ENCODE measurements around the gene TRAF4. TPM values are rescaled to one million over a fixed set of nuclear protein-coding genes. Genes with fewer than 3 reads are reported as not detected.

TRAF4 gene
- total and polyA plus RNA-seq, 7 donors: 1.4 to 6.7 (median 2.2) TPM

DNA sequence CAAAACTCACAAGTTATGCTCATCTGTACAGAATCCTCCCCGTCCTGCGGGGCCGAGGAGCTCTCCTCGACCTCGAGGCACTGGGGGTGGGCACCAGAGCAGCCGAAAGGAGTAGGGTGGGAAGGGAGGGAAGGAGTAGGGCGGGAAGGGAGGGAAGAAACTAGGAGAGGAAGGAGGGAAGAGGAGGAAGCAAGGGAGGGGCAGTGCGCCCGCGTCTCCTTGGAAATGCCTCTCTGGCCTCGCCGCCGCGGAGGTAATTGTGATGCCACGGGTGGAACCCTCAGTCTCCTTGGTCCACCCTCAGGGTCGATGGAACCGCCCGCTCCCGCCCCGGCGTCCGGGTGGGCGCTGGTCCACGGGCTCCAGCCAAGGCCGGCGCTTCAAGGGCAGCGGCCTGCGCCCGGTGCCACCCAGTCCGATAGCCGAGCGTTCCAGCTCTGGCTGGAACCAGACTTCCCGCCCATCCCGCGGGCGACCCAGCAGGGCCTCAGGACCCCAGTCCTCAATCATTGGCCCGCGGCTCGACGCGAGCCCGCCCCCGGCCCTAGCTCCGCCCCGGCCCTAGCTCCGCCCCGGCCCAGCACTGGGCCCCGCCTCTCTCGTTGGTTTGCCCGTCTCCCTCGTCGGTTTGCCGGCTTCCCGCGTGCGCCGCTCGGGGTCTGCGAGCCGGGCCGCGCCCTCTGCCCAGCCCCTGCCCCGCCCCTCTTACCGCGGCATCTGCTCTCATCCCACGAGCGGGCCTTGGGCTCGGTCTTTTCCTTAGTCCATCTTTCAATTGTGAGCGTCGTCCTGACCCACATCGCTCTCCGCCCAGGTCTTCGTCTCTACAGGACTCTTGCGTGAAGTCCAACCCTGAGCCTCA, 32.7 kb upstream of the TRAF4 start:
- ATAC-seq (peak; percentile 89 to 92 (median 92)), DNase-seq (peak; percentile 87 to 91)
- Histone ChIP-seq H3K27me3 (ENCODE audit: insufficient read depth in 3 of 3, low read length in 2 of 3) (peaks cover 0 to 2% (median 0%) of the 10 kb centered on the region in 3 donors), H3K4me3 (peak overlapping the region; percentile 85), H3K9me3 (no peaks in the 10 kb centered on the region), H3K36me3 (ENCODE audit: insufficient read depth in 1 of 2, low read depth in 1 of 2) (peaks cover 0 to 10% of the 10 kb centered on the region in 2 donors), H3K27ac (peak overlapping the region; percentile 82), H3K4me1 (peaks cover 5% of the 10 kb centered on the region)
- TF ChIP-seq, protein P1, sequence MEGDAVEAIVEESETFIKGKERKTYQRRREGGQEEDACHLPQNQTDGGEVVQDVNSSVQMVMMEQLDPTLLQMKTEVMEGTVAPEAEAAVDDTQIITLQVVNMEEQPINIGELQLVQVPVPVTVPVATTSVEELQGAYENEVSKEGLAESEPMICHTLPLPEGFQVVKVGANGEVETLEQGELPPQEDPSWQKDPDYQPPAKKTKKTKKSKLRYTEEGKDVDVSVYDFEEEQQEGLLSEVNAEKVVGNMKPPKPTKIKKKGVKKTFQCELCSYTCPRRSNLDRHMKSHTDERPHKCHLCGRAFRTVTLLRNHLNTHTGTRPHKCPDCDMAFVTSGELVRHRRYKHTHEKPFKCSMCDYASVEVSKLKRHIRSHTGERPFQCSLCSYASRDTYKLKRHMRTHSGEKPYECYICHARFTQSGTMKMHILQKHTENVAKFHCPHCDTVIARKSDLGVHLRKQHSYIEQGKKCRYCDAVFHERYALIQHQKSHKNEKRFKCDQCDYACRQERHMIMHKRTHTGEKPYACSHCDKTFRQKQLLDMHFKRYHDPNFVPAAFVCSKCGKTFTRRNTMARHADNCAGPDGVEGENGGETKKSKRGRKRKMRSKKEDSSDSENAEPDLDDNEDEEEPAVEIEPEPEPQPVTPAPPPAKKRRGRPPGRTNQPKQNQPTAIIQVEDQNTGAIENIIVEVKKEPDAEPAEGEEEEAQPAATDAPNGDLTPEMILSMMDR (IDR thresholded peaks at IDR 0.05): no peak
- intact Hi-C loops (cut with DNase I): no loop called here
- WGBS, 3 donors: 1% methylated on average over 27 to 74 of the region's 74 CpGs

DNA sequence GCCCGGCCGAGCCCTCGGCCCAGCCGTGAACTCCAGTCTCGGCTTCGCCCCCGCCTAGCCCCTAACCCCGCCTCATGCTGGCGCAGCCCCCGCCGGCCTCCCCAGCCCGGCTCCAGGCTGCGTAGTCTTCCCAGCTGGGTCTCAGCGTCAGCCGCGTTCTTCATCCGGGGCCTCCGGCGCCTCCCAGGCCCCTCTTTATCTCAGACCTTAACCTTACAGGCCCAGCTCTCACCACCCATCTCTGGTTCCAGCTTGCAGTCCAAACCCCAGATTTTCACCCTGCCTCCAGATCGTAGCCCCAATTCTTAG, 32.1 kb upstream of the TRAF4 start, which contains the start of gene PROCA1:
Gene PROCA1, minus strand, starts transcription at position 166 of the 309 bp plus-strand sequence. CDS start 228 bp downstream, outside the sequence.
- peaks cover 0 to 10% of the 10 kb centered on the region in 2 donors for H3K36me3 ChIP-seq (ENCODE audit: insufficient read depth in 1 of 2, low read depth in 1 of 2)
- peak within 1 kb of the TSS; percentile 82 for H3K27ac ChIP-seq
- TF ChIP-seq, protein P1 (IDR thresholded peaks at IDR 0.05): no peak
- WGBS, 3 donors: 3 to 4% (median 3%) methylated on average over 20 of the region's 20 CpGs
- intact Hi-C loops (cut with DNase I): no loop called here
- ATAC-seq (peak in 3 of 4 donors; percentile 25 to 39 (median 38)), DNase-seq (no peak)
- H3K9me3 ChIP-seq: no peaks in the 10 kb centered on the region
- peaks cover 6% of the 10 kb centered on the region for H3K4me1 ChIP-seq
- H3K27me3 ChIP-seq (ENCODE audit: insufficient read depth in 3 of 3, low read length in 2 of 3): peaks cover 0 to 4% (median 2%) of the 10 kb centered on the region in 3 donors
- H3K4me3 ChIP-seq: peak within 1 kb of the TSS; percentile 85

DNA sequence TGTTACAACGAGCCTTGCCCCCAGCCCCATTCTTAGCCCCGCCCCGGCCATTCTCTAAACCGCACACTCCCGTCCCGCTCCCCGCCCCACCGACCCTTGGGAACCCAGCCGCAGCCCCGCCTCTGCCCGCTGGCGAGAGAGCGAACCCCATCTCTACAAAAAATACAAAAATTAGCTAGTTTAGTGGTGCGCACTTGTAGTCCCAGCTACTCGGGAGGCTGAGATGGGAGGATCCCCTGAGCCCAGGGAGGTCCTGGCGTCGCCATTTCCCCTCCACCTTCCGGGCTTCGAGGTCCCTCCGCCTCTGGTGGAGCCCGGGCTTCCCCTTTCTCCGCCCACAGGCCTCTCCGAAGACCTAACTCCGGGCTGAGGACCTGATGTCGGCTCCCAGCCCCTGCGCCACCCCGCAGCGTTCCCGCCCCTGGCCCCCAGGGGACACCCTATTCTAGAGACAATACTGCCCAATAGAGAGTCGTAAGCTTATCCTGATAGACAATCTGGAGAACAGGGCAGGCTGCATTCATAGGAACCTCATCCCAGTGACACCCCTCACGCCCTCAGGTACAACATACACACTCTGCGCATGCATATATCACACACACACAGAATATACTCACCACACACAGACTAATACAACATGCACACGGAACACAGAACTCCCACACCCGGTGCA, 31.6 kb upstream of the TRAF4 start:
- peak overlapping the region; percentile 85 for H3K4me3 ChIP-seq
- peaks cover 0 to 10% of the 10 kb centered on the region in 2 donors for H3K36me3 ChIP-seq (ENCODE audit: insufficient read depth in 1 of 2, low read depth in 1 of 2)
- H3K27ac ChIP-seq: peak overlapping the region; percentile 82
- H3K4me1 ChIP-seq: peaks cover 8% of the 10 kb centered on the region
- DNase-seq (peak; percentile 46 to 73), ATAC-seq (no peak)
- H3K27me3 ChIP-seq (ENCODE audit: insufficient read depth in 3 of 3, low read length in 2 of 3): peaks cover 0 to 9% (median 2%) of the 10 kb centered on the region in 3 donors
- H3K9me3 ChIP-seq: no peaks in the 10 kb centered on the region
- intact Hi-C loops (cut with DNase I): no loop called here
- WGBS, 3 donors: 35 to 46% (median 36%) methylated on average over 33 to 34 of the region's 34 CpGs
- TF ChIP-seq, protein P1 (IDR thresholded peaks at IDR 0.05): no peak

DNA sequence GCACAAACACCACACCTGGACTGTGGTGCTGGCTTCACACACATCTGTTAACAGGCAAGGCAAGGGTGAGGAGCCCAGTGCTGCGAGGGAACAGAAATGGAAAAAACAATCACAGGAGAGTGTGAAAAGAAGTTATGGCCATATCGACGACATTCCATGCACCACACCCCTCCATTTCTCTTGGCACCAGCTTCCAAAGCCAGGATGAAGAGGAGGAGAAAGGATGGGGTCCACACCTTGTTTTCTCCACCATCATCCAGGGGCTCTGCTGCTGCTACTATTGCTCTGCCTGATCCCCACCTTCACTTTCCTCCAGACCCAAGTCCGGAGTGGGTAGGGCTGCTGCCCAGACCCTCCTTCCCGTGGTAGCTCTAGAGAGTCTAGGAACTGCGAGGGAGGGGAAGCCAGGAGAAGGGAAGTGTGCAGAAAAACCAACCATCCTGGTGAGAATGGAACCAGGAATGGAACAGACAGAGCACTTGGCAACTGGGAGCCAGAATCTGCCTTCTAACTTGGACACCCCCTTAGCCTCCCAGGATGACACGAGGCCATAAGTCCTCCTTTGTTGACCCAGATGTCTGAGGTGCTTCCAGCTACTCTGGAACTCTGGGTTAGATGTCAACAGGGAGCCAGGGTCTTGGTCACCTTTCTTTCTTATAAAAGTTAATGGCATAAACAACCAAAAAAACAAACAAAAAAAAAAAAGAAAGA, 31.0 kb upstream of the TRAF4 start:
- DNase-seq: no peak
- ATAC-seq: no peak
- H3K27ac ChIP-seq: no peak overlapping the region
- H3K36me3 ChIP-seq (ENCODE audit: insufficient read depth in 1 of 2, low read depth in 1 of 2): peaks cover 0 to 10% of the 10 kb centered on the region in 2 donors
- H3K4me1 ChIP-seq: peaks cover 8% of the 10 kb centered on the region
- H3K4me3 ChIP-seq: no peak overlapping the region
- no peaks in the 10 kb centered on the region for H3K9me3 ChIP-seq
- peaks cover 0 to 14% (median 2%) of the 10 kb centered on the region in 3 donors for H3K27me3 ChIP-seq (ENCODE audit: insufficient read depth in 3 of 3, low read length in 2 of 3)
- TF ChIP-seq, protein P1 (IDR thresholded peaks at IDR 0.05): no peak
- 65 to 72% (median 72%) methylated on average over 7 of the region's 7 CpGs for WGBS, 3 donors
- intact Hi-C loops (cut with DNase I): no loop called here
